ENCODE results near the gene GPBAR1.

DNA sequence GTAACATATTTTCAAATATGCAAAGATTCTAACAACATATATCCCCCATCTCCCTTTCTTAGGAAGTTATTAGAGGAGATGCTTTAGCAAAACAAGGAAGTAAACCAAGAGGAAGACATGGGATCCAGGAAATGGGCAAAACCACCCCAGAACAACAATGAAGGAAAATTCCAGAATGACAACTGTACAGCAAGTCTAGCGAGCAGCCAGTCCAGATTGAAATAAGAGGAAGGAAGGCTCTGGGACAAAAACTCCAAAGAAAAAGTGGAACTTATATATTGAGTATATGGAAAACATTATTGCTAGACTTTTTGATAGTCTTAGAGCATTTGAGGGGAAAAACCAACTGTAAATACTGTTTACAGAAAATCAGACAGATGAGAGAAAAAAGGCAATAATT is 46.7 kb upstream of the GPBAR1 start:
- TF ChIP-seq, protein P1, sequence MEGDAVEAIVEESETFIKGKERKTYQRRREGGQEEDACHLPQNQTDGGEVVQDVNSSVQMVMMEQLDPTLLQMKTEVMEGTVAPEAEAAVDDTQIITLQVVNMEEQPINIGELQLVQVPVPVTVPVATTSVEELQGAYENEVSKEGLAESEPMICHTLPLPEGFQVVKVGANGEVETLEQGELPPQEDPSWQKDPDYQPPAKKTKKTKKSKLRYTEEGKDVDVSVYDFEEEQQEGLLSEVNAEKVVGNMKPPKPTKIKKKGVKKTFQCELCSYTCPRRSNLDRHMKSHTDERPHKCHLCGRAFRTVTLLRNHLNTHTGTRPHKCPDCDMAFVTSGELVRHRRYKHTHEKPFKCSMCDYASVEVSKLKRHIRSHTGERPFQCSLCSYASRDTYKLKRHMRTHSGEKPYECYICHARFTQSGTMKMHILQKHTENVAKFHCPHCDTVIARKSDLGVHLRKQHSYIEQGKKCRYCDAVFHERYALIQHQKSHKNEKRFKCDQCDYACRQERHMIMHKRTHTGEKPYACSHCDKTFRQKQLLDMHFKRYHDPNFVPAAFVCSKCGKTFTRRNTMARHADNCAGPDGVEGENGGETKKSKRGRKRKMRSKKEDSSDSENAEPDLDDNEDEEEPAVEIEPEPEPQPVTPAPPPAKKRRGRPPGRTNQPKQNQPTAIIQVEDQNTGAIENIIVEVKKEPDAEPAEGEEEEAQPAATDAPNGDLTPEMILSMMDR (IDR thresholded peaks at IDR 0.05; ENCODE audit: low read depth, low read length), result no peak
- no peak for TF ChIP-seq MAX (IDR thresholded peaks at IDR 0.05; ENCODE audit: low read depth, low read length)
- no peak for TF ChIP-seq POLR2A (IDR thresholded peaks at IDR 0.05; ENCODE audit: extremely low read depth, insufficient read length)

Data from NB4 (cell line).